ENCODE measurements around the gene ADGRF3.

- TF ChIP-seq TAF1 (IDR thresholded peaks at IDR 0.05; ENCODE audit: low read depth, low read length), result no peak
- TF ChIP-seq CTCF (IDR thresholded peaks at IDR 0.05; ENCODE audit: control extremely low read depth in 1 of 3, insufficient read depth in 1 of 3, low read depth in 1 of 3, low read length in 3 of 3), result no peak
- TF ChIP-seq GTF2F1 (IDR thresholded peaks at IDR 0.05; ENCODE audit: borderline replicate concordance, low read depth, low read length), result no peak
- no peak for TF ChIP-seq ZNF274 (IDR thresholded peaks at IDR 0.05; ENCODE audit: borderline replicate concordance, extremely low read depth, low read length)
- TF ChIP-seq JUN (IDR thresholded peaks at IDR 0.05; ENCODE audit: low read depth, low read length), result no peak
- TF ChIP-seq POLR2A (IDR thresholded peaks at IDR 0.05; ENCODE audit: control extremely low read depth in 1 of 2, low read depth in 2 of 2, low read length in 2 of 2), result no peak
- no peak for TF ChIP-seq CBX8 (IDR thresholded peaks at IDR 0.05; ENCODE audit: borderline replicate concordance, low read depth, low read length)
- no peak for TF ChIP-seq RAD21 (IDR thresholded peaks at IDR 0.05 in 1 of 2, conservative IDR thresholded peaks at IDR 0.05 in 1 of 2; ENCODE audit: low read depth in 2 of 2, low read length in 2 of 2)
- TF ChIP-seq KDM4A (IDR thresholded peaks at IDR 0.05; ENCODE audit: low read depth, low read length, severe bottlenecking), result no peak
- TF ChIP-seq HDAC2 (IDR thresholded peaks at IDR 0.05; ENCODE audit: borderline replicate concordance in 1 of 2, low read depth in 2 of 2, low read length in 2 of 2), result no peak
- no peak for TF ChIP-seq POLR2AphosphoS5 (IDR thresholded peaks at IDR 0.05; ENCODE audit: low read depth, low read length)
- no peak for TF ChIP-seq SIX5 (IDR thresholded peaks at IDR 0.05; ENCODE audit: low read depth, low read length)
Measured at GRCh38 chr2:26394694-26395093, 48.1 kb upstream of the ADGRF3 start.
